Measurements from ENCODE around the gene P2RY11.

GRCh38 chr19:10091895-10092641 is 19.4 kb upstream of the P2RY11 start:
- TF ChIP-seq POLR2A (IDR thresholded peaks at IDR 0.05; ENCODE audit: low read length) (no peak), GATA1 (IDR thresholded peaks at IDR 0.05; ENCODE audit: low read depth, low read length) (no peak)

Data from erythroblast (primary cell).